ENCODE results near the gene QSOX2.

QSOX2 gene

GRCh38 chr9:136190656-136191055 lies 55.0 kb downstream of the QSOX2 start:
- no peak for DNase-seq (ENCODE audit: low spot score)

- no peak for DNase-seq (ENCODE audit: low spot score)
Measured at GRCh38 chr9:136190237-136190601, 55.4 kb downstream of the QSOX2 start.

- DNase-seq (ENCODE audit: low spot score) = no peak
Measured at GRCh38 chr9:136189394-136190236, 56.0 kb downstream of the QSOX2 start.

- DNase-seq (ENCODE audit: low spot score) = no peak
Measured at GRCh38 chr9:136187683-136188586, 57.7 kb downstream of the QSOX2 start.

GRCh38 chr9:136187197-136187596 lies 58.4 kb downstream of the QSOX2 start:
- no peak for DNase-seq (ENCODE audit: low spot score)

- no peak for DNase-seq (ENCODE audit: low spot score)
Measured at GRCh38 chr9:136186386-136186785, 59.2 kb downstream of the QSOX2 start.

GRCh38 chr9:136185596-136186366 lies 59.8 kb downstream of the QSOX2 start:
- no peak for DNase-seq (ENCODE audit: low spot score)

GRCh38 chr9:136185066-136185465 lies 60.5 kb downstream of the QSOX2 start:
- no peak for DNase-seq (ENCODE audit: low spot score)

- DNase-seq (ENCODE audit: low spot score) = no peak
Measured at GRCh38 chr9:136182850-136183422, 62.7 kb downstream of the QSOX2 start.

- no peak for DNase-seq (ENCODE audit: low spot score)
Measured at GRCh38 chr9:136182420-136182787, 63.2 kb downstream of the QSOX2 start.

- DNase-seq (ENCODE audit: low spot score) = no peak
Measured at GRCh38 chr9:136181784-136182419, 63.7 kb downstream of the QSOX2 start.

GRCh38 chr9:136180586-136180985 lies 65.0 kb downstream of the QSOX2 start:
- no peak for DNase-seq (ENCODE audit: low spot score)

- DNase-seq (ENCODE audit: low spot score) = no peak
Measured at GRCh38 chr9:136179761-136180160, 65.9 kb downstream of the QSOX2 start.

- DNase-seq (ENCODE audit: low spot score) = no peak
Measured at GRCh38 chr9:136179101-136179616, 66.5 kb downstream of the QSOX2 start.

- no peak for DNase-seq (ENCODE audit: low spot score)
Measured at GRCh38 chr9:136178773-136179075, 66.9 kb downstream of the QSOX2 start.

- no peak for DNase-seq (ENCODE audit: low spot score)
Measured at GRCh38 chr9:136178061-136178772, 67.4 kb downstream of the QSOX2 start.

- no peak for DNase-seq (ENCODE audit: low spot score)
Measured at GRCh38 chr9:136177224-136177623, 68.4 kb downstream of the QSOX2 start.

- no peak for DNase-seq (ENCODE audit: low spot score)
Measured at GRCh38 chr9:136175616-136176197, 69.9 kb downstream of the QSOX2 start.

- no peak for DNase-seq (ENCODE audit: low spot score)
Measured at GRCh38 chr9:136174779-136175615, 70.6 kb downstream of the QSOX2 start.
